K562 (cell line): ENCODE data around the gene PDE6H. TPM values are rescaled to one million over a fixed set of nuclear protein-coding genes. Genes with fewer than 3 reads are reported as not detected.
A peak's percentile ranks its signal among the peaks of the same experiment; 100 is the strongest.

Source experiments
- ATAC-seq: fragments of 200-7000 bp; cut with Tn5 transposase; 3 replicates; pipeline ENCODE4 v1.9.1; 2020; ENCODE audit warnings: moderate library complexity
- BruUV-seq: library from RNA; stranded (reverse); fragments of 400-500 nt; replicated peaks from 2 replicates; lab custom pipeline; 2021; lab: Mats Ljungman, UMichigan
- CTCF ChIA-PET: fragments of 300-600 bp; formaldehyde crosslinking; extraction: SDS; loops from one replicate; lab custom pipeline; 2021; ENCODE audit warnings: low intra/inter-chr PET ratio; lab: Yijun Ruan, JAX
- POLR2A ChIA-PET: fragments of 300-600, 350-650 bp; sonication (Branson Sonifier 250); formaldehyde crosslinking; extraction: SDS; loops from one replicate; lab custom pipeline; 2021; ENCODE audit warnings: antibody characterized with exemption, inconsistent platforms; lab: Yijun Ruan, JAX
- DNase-seq, 4 experiments: peaks; one replicate each; pipeline versions ENCODE4 v3.0.0 to v3.0.0-alpha.2; 2011 to 2018; ENCODE audit warnings: low spot score in 3 of 4, mixed read lengths in 3 of 4; ENCODE audit errors: extremely low read depth in 1 of 4
- FAIRE-seq: peaks from 2 replicates; lab custom pipeline; 2011; peaks lifted over from hg19 to GRCh38; lab: Jason Lieb, UNC
- H2AFZ ChIP-seq: 2 replicates; pipeline ENCODE4 v1.6.0; 2011; ENCODE audit warnings: low read depth, low read length, control low read depth, inconsistent platforms
- H3K27ac ChIP-seq: fragments of 200-600 bp; 3 replicates; pipeline ENCODE4 v1.8.0; 2011; ENCODE audit warnings: low read depth, mild to moderate bottlenecking, control low read depth, inconsistent platforms, low read length, moderate library complexity, mixed read lengths; ENCODE audit errors: extremely low read depth
- H3K27me3 ChIP-seq, 2 experiments: fragments of 300-600 bp in 1 of 2; 2 replicates in 1 of 2; 3 replicates in 1 of 2; pipeline versions ENCODE4 v1.6.0 to v1.8.0; 2011; ENCODE audit warnings: inconsistent platforms in 2 of 2, low read length in 2 of 2, mild to moderate bottlenecking in 1 of 2, mixed read lengths in 1 of 2, moderate library complexity in 1 of 2; ENCODE audit not compliant: control insufficient read depth in 2 of 2, insufficient read depth in 2 of 2
- H3K36me3 ChIP-seq: fragments of 300-600 bp; 3 replicates; pipeline ENCODE4 v1.8.0; 2011; ENCODE audit warnings: mild to moderate bottlenecking, low read length, inconsistent platforms; ENCODE audit not compliant: control insufficient read depth, insufficient read depth
- H3K4me1 ChIP-seq, 2 experiments: fragments of 200-600 bp in 1 of 2; replicated peaks in 1 of 2; 2 replicates in 1 of 2; 3 replicates in 1 of 2; pipeline versions ENCODE4 v1.5.1 to v1.8.0; 2011; ENCODE audit warnings: inconsistent platforms in 2 of 2, low read length in 2 of 2, mild to moderate bottlenecking in 1 of 2, mixed read lengths in 1 of 2, moderate library complexity in 1 of 2; ENCODE audit not compliant: control insufficient read depth in 2 of 2, insufficient read depth in 2 of 2
- H3K4me2 ChIP-seq: 2 replicates; pipeline ENCODE4 v1.6.1; 2011; ENCODE audit warnings: low read length, control low read depth, inconsistent platforms, mixed read lengths; ENCODE audit not compliant: insufficient read depth
- H3K4me3 ChIP-seq: fragments of 200-600 bp; sonication (generic), shearing (Covaris generic); 2 replicates; pipeline ENCODE4 v1.5.1; 2016; ENCODE audit warnings: control low read depth, inconsistent platforms
- H3K79me2 ChIP-seq: fragments of 200-600 bp; 3 replicates; pipeline ENCODE4 v1.8.0; 2011; ENCODE audit warnings: low read length, inconsistent platforms; ENCODE audit not compliant: control insufficient read depth, insufficient read depth
- H3K9ac ChIP-seq, 2 experiments: 2 replicates each; pipeline versions ENCODE4 v1.6.0 to v1.6.1; 2011; ENCODE audit warnings: low read depth in 2 of 2, low read length in 2 of 2, control low read depth in 1 of 2, inconsistent platforms in 1 of 2, mild to moderate bottlenecking in 1 of 2, mixed read lengths in 1 of 2; ENCODE audit not compliant: insufficient read depth in 1 of 2
- H3K9me1 ChIP-seq: one replicate; pipeline ENCODE4 v1.6.0; 2011; ENCODE audit warnings: inconsistent platforms, mild to moderate bottlenecking, low read length, moderate library complexity; ENCODE audit not compliant: control insufficient read depth, insufficient read depth
- H3K9me3 ChIP-seq: replicated peaks from 2 replicates; pipeline ENCODE4 v1.5.1; 2011; ENCODE audit warnings: low read depth, low read length, inconsistent platforms; ENCODE audit not compliant: control insufficient read depth, insufficient read depth
- H4K20me1 ChIP-seq: replicated peaks from 2 replicates; pipeline ENCODE4 v1.6.1; 2011; ENCODE audit warnings: low read length, inconsistent platforms, mixed read lengths; ENCODE audit not compliant: control insufficient read depth, insufficient read depth
- ATF6 ChIP-seq: sonication (generic); formaldehyde crosslinking; IDR thresholded peaks from 2 replicates; pipeline ENCODE4 v1.4.0; 2020; ENCODE audit warnings: mild to moderate bottlenecking, missing genetic modification reagents
- E2F6 ChIP-seq, 2 experiments: IDR thresholded peaks; 2 replicates each; pipeline ENCODE4 v1.6.1; 2011; ENCODE audit warnings: borderline replicate concordance in 1 of 2, control low read depth in 1 of 2, low read depth in 1 of 2, low read length in 1 of 2, mild to moderate bottlenecking in 1 of 2, mixed read lengths in 1 of 2, moderate library complexity in 1 of 2; ENCODE audit not compliant: insufficient read depth in 1 of 2, insufficient read length in 1 of 2, poor library complexity in 1 of 2, severe bottlenecking in 1 of 2; ENCODE audit errors: extremely low read depth in 1 of 2
- EHMT2 ChIP-seq: fragments of 450-650 bp; IDR thresholded peaks from 2 replicates; pipeline ENCODE4 v1.6.1; 2018; ENCODE audit warnings: antibody characterized with exemption
- FOXJ2 ChIP-seq: fragments of 200-800 bp; sonication (Bioruptor generic); IDR thresholded peaks from 2 replicates; pipeline ENCODE4 v1.6.1; 2016; ENCODE audit warnings: missing genetic modification characterization, missing compliant biosample characterization
- MAFF ChIP-seq: IDR thresholded peaks from 2 replicates; pipeline ENCODE4 v1.6.1; 2012; ENCODE audit warnings: low read length, improper control_type of control experiment
- NONO ChIP-seq, 2 experiments: fragments of 200-400 bp in 1 of 2; fragments of 450-650 bp in 1 of 2; formaldehyde crosslinking in 1 of 2; IDR thresholded peaks; 2 replicates each; pipeline ENCODE4 v1.6.1; 2017; ENCODE audit warnings: low read depth in 2 of 2, mild to moderate bottlenecking in 2 of 2, moderate library complexity in 2 of 2, low read length in 1 of 2
- SFPQ ChIP-seq: fragments of 200-400 bp; formaldehyde crosslinking; IDR thresholded peaks from 2 replicates; pipeline ENCODE4 v1.6.1; 2017; ENCODE audit warnings: mild to moderate bottlenecking, low read depth, low read length, moderate library complexity
- TFAM ChIP-seq: fragments of 250-450 bp; sonication (Bioruptor Pico); conservative IDR thresholded peaks from 2 replicates; pipeline ENCODE4 v1.5.0; 2021; ENCODE audit warnings: mild to moderate bottlenecking, moderate library complexity
- ZBTB26 ChIP-seq: fragments of 450-650 bp; formaldehyde crosslinking; IDR thresholded peaks from 2 replicates; pipeline ENCODE4 v1.4.0; 2022; ENCODE audit warnings: missing genetic modification characterization
- ZC3H8 ChIP-seq: fragments of 450-650 bp; IDR thresholded peaks from 2 replicates; pipeline ENCODE4 v1.6.1; 2017
- ZEB2 ChIP-seq: fragments of 450-650 bp; IDR thresholded peaks from 2 replicates; pipeline ENCODE4 v1.6.1; 2016
- WGBS: fragments of 100-300 bp; shearing (Covaris generic); methylation state at CpG from one replicate; pipeline ENCODE4 v1.1.6; 2016; ENCODE audit warnings: low coverage, mixed read lengths; ENCODE audit not compliant: insufficient coverage; ENCODE audit errors: missing lambda C conversion rate; 5-methylcytosine and 5-hydroxymethylcytosine counted together
- in situ Hi-C: fragments of 300-500 bp; cut with MboI; formaldehyde crosslinking; loops from 4 replicates; pipeline ENCODE4 v1.15.0; 2018; ENCODE audit warnings: inconsistent platforms, mixed read lengths
- intact Hi-C: fragments of 100-400 bp; cut with micrococcal nuclease; formaldehyde crosslinking; loops from 2 replicates; pipeline ENCODE4 v1.14.2; 2022
- polyA plus RNA-seq, 8 experiments: library from polyadenylated mRNA; depleted of rRNA in 4 of 8; stranded (reverse) in 5 of 8; unstranded in 3 of 8; fragments of >200 nt; fragmentation: Nextera tagmentation in 2 of 8; fragmentation: Illumina TruSeq in 1 of 8; extraction: Ambion mirVana in 2 of 8; extraction: Trizol in 1 of 8; gene quantifications; 2 replicates each; pipeline versions ENCODE4 v1.2.1 to v1.2.3, GENCODE V29; 2011 to 2014; ENCODE audit warnings: inconsistent platforms in 1 of 8, missing spikeins in 1 of 8
- total RNA-seq, 7 experiments: library from RNA; depleted of rRNA in 6 of 7; stranded (reverse); fragments of >200 nt in 6 of 7; fragmentation: Illumina TruSeq in 2 of 7; extraction: Trizol in 2 of 7; gene quantifications; 2 replicates each; pipeline versions ENCODE4 v1.2.1 to v1.2.3, GENCODE V29; 2011 to 2021; ENCODE audit warnings: low replicate concordance in 1 of 7
- TF ChIP-seq, protein P1 (sequence below): fragments of 450-650 bp; conservative IDR thresholded peaks from 2 replicates; pipeline ENCODE4 v1.6.1; 2016; ENCODE audit warnings: missing genetic modification characterization, low read depth, mild to moderate bottlenecking, control low read depth, missing compliant biosample characterization

The PDE6H gene
- total and polyA plus RNA-seq, 9 of the 15 experiments (the other 6 are each of a cell fraction or from before 2014, with no cell fraction given): 0.15 TPM; not detected in 8

- in situ Hi-C loops: loop anchor here (25.0 kb wide), 1 partner anchor 738 kb away; no protein-coding TSS in a partner anchor
- no peak overlapping the region for H3K4me2 ChIP-seq
- no peaks in the 10 kb centered on the region for H3K79me2 ChIP-seq
- TF ChIP-seq ZEB2: no peak
- TF ChIP-seq MAFF: no peak
- TF ChIP-seq ATF6 (CRISPR knock-in tag): no peak
- TF ChIP-seq SFPQ: no peak
- TF ChIP-seq, protein P1, sequence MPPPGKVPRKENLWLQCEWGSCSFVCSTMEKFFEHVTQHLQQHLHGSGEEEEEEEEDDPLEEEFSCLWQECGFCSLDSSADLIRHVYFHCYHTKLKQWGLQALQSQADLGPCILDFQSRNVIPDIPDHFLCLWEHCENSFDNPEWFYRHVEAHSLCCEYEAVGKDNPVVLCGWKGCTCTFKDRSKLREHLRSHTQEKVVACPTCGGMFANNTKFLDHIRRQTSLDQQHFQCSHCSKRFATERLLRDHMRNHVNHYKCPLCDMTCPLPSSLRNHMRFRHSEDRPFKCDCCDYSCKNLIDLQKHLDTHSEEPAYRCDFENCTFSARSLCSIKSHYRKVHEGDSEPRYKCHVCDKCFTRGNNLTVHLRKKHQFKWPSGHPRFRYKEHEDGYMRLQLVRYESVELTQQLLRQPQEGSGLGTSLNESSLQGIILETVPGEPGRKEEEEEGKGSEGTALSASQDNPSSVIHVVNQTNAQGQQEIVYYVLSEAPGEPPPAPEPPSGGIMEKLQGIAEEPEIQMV (tag): no peak
- no peak for TF ChIP-seq ZBTB26
- no peak for TF ChIP-seq FOXJ2 (tag)
- no peak for TF ChIP-seq EHMT2
- no peak for TF ChIP-seq TFAM (CRISPR knock-in tag)
- no peak for TF ChIP-seq E2F6 (IDR thresholded peaks at IDR 0.05; ENCODE audit: borderline replicate concordance in 1 of 2, extremely low read depth in 1 of 2, insufficient read depth in 1 of 2, insufficient read length in 1 of 2, low read depth in 1 of 2, low read length in 1 of 2, poor library complexity in 1 of 2, severe bottlenecking in 1 of 2)
- TF ChIP-seq NONO (IDR thresholded peaks at IDR 0.05; ENCODE audit: low read depth in 2 of 2, low read length in 1 of 2): no peak
- TF ChIP-seq ZC3H8: no peak
Observed at GRCh38 chr12:14950421-14950820, 22.4 kb upstream of the PDE6H start.

More at GRCh38 chr12:14950421-14950820, 22.4 kb upstream of the PDE6H start:
- BruUV-seq: no TSS peak
- Histone ChIP-seq H3K9me3 (no peaks in the 10 kb centered on the region), H4K20me1 (no peaks in the 10 kb centered on the region), H3K4me1 (no peaks in the 10 kb centered on the region; a peak in 1 of 5 replicates), H3K27me3 (no peaks in the 10 kb centered on the region), H3K36me3 (peaks cover 27% of the 10 kb centered on the region; the same call in 1 of the 3 replicates), H2AFZ (no peak overlapping the region), H3K27ac (peak overlapping the region; percentile 11; the same call in 1 of the 3 replicates), H3K9me1 (no peaks in the 10 kb centered on the region), H3K4me3 (no peak overlapping the region), H3K9ac (no peak overlapping the region)
- intact Hi-C loops: no loop called here
- CTCF ChIA-PET: no interaction called here
- WGBS: 28% methylated on average over 4 of the region's 4 CpGs
- DNase-seq (no peak), ATAC-seq (no peak), FAIRE-seq (no peak)
- POLR2A ChIA-PET: interaction anchor here (0.6 kb wide), 1 partner anchor 250 kb away, joined by 3 read pairs; no protein-coding TSS in a partner anchor
